Trophoblast cell (in vitro differentiated cells and primary cell): Measurements from ENCODE around the gene LGALS8.

ENCODE experiments used
- DNase-seq, 2 donors: peaks; one replicate each; pipeline ENCODE4 v3.0.0-alpha.2; 2016
- H2AFZ ChIP-seq: 2 replicates; pipeline ENCODE4 v1.6.1; 2013; ENCODE audit warnings: low read length, moderate library complexity, mild to moderate bottlenecking; ENCODE audit not compliant: insufficient read depth, poor library complexity
- H2AK5ac ChIP-seq: 2 replicates; pipeline ENCODE4 v1.6.1; 2013; ENCODE audit warnings: mild to moderate bottlenecking, low read length
- H2BK120ac ChIP-seq: 2 replicates; pipeline ENCODE4 v1.6.1; 2013; ENCODE audit warnings: low read length, mild to moderate bottlenecking, moderate library complexity; ENCODE audit not compliant: insufficient read depth, poor library complexity
- H2BK12ac ChIP-seq: 2 replicates; pipeline ENCODE4 v1.6.1; 2013; ENCODE audit warnings: mild to moderate bottlenecking, low read length, moderate library complexity
- H2BK5ac ChIP-seq: 2 replicates; pipeline ENCODE4 v1.6.1; 2013; ENCODE audit warnings: low read length, low read depth, moderate library complexity, mild to moderate bottlenecking; ENCODE audit not compliant: poor library complexity
- H3K14ac ChIP-seq: 2 replicates; pipeline ENCODE4 v1.6.1; 2013; ENCODE audit warnings: mild to moderate bottlenecking, low read length
- H3K18ac ChIP-seq: 2 replicates; pipeline ENCODE4 v1.6.1; 2013; ENCODE audit warnings: mild to moderate bottlenecking, low read length
- H3K23ac ChIP-seq: 2 replicates; pipeline ENCODE4 v1.6.1; 2013; ENCODE audit warnings: low read length
- H3K27ac ChIP-seq: 2 replicates; pipeline ENCODE4 v1.5.1; 2013; ENCODE audit warnings: low read depth, mild to moderate bottlenecking, inconsistent platforms, low read length, moderate library complexity
- H3K27me3 ChIP-seq: 2 replicates; pipeline ENCODE4 v1.6.1; 2013; ENCODE audit warnings: inconsistent platforms, mild to moderate bottlenecking, low read length, moderate library complexity; ENCODE audit not compliant: insufficient read depth
- H3K36me3 ChIP-seq, 2 experiments: 1 replicate in 1 of 2; 2 replicates in 1 of 2; pipeline ENCODE4 v1.6.1; 2013; ENCODE audit warnings: low read length in 2 of 2, mild to moderate bottlenecking in 2 of 2, moderate library complexity in 1 of 2; ENCODE audit not compliant: insufficient read depth in 2 of 2, control insufficient read depth in 1 of 2
- H3K4ac ChIP-seq: 2 replicates; pipeline ENCODE4 v1.6.1; 2013; ENCODE audit warnings: low read depth, mild to moderate bottlenecking, low read length, moderate library complexity
- H3K4me1 ChIP-seq, 2 experiments: 1 replicate in 1 of 2; 2 replicates in 1 of 2; pipeline ENCODE4 v1.6.1; 2013; ENCODE audit warnings: low read length in 2 of 2, mild to moderate bottlenecking in 2 of 2, moderate library complexity in 1 of 2; ENCODE audit not compliant: insufficient read depth in 2 of 2, control insufficient read depth in 1 of 2
- H3K4me2 ChIP-seq: 2 replicates; pipeline ENCODE4 v1.6.1; 2013; ENCODE audit warnings: inconsistent platforms, mild to moderate bottlenecking, low read length, moderate library complexity
- H3K4me3 ChIP-seq: 2 replicates; pipeline ENCODE4 v1.5.1; 2013; ENCODE audit warnings: mild to moderate bottlenecking, low read depth, low read length, inconsistent platforms
- H3K79me1 ChIP-seq: one replicate; pipeline ENCODE4 v1.6.1; 2013; ENCODE audit warnings: low read length
- H3K79me2 ChIP-seq: 2 replicates; pipeline ENCODE4 v1.6.1; 2013; ENCODE audit warnings: low read length, mild to moderate bottlenecking; ENCODE audit not compliant: control insufficient read depth, insufficient read depth, poor library complexity
- H3K9ac ChIP-seq: 2 replicates; pipeline ENCODE4 v1.6.1; 2013; ENCODE audit warnings: mild to moderate bottlenecking, low read length
- H3K9me3 ChIP-seq: 2 replicates; pipeline ENCODE4 v1.6.1; 2013; ENCODE audit warnings: low read depth, mild to moderate bottlenecking, control low read depth, inconsistent platforms, low read length; ENCODE audit not compliant: insufficient read depth
- H4K12ac ChIP-seq: 2 replicates; pipeline ENCODE4 v1.6.1; 2013; ENCODE audit warnings: low read depth, mild to moderate bottlenecking, low read length, moderate library complexity
- H4K8ac ChIP-seq: 2 replicates; pipeline ENCODE4 v1.6.1; 2013; ENCODE audit warnings: low read depth, mild to moderate bottlenecking, low read length, moderate library complexity
- H4K91ac ChIP-seq: one replicate; pipeline ENCODE4 v1.6.1; 2013; ENCODE audit warnings: low read depth, mild to moderate bottlenecking, low read length, moderate library complexity
- WGBS: extraction: QIAGEN DNeasy Blood & Tissue Kit; methylation state at CpG from one replicate; pipeline ENCODE4 v1.1.7; 2013; ENCODE audit warnings: missing lambda C conversion rate; ENCODE audit not compliant: insufficient read length, insufficient coverage; ENCODE audit errors: extremely low coverage; 5-methylcytosine and 5-hydroxymethylcytosine counted together

The LGALS8 gene

GRCh38 chr1:236558081-236558480 is 34.3 kb downstream of the LGALS8 start:
- Histone ChIP-seq H4K12ac (no peak overlapping the region), H3K9ac (no peak overlapping the region), H3K36me3 (peaks cover 23 to 41% of the 10 kb centered on the region in 2 experiments), H3K79me1 (no peaks in the 10 kb centered on the region), H2BK120ac (no peak overlapping the region), H4K8ac (no peak overlapping the region), H3K27me3 (no peaks in the 10 kb centered on the region), H3K4me3 (no peak overlapping the region), H2AK5ac (no peak overlapping the region), H3K4me2 (no peak overlapping the region), H3K23ac (no peak overlapping the region), H4K91ac (no peak overlapping the region), H2BK12ac (no peak overlapping the region), H2BK5ac (no peak overlapping the region), H3K18ac (no peak overlapping the region), H3K14ac (no peak overlapping the region), H3K4ac (no peak overlapping the region), H2AFZ (no peak overlapping the region), H3K9me3 (no peaks in the 10 kb centered on the region), H3K4me1 (peaks cover 2 to 5% of the 10 kb centered on the region in 2 experiments), H3K79me2 (no peaks in the 10 kb centered on the region), H3K27ac (peak overlapping the region; percentile 11)
- no CpG with 5 or more reads among the region's 9 CpGs for WGBS
- DNase-seq, result no peak

DNA sequence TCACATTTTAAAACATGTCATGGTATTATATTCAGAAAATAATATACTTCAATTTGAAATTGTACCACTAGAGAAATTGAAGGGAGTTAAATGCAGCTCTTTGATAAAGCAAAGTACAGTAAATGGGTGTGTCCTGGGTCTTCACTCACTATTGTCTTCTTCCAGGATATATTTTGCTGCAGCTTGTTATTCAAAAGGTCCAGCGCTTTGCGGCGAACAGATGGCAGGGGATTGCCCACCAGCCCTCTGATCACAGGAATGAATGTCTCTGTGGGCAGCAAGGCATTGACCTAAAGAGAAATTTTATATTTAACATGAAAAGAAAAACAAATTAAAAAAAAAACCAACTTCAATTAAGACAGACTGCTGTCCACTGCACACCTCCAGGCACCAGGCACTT is 35.1 kb downstream of the LGALS8 start:
- Histone ChIP-seq H3K36me3 (peaks cover 22 to 36% of the 10 kb centered on the region in 2 experiments), H3K4me3 (no peak overlapping the region), H3K27me3 (no peaks in the 10 kb centered on the region), H3K9me3 (no peaks in the 10 kb centered on the region), H3K4ac (no peak overlapping the region), H3K79me1 (no peaks in the 10 kb centered on the region), H3K14ac (no peak overlapping the region), H2BK5ac (no peak overlapping the region), H2AK5ac (no peak overlapping the region), H4K91ac (no peak overlapping the region), H4K8ac (no peak overlapping the region), H2BK12ac (no peak overlapping the region), H3K23ac (no peak overlapping the region), H2AFZ (no peak overlapping the region), H2BK120ac (no peak overlapping the region), H3K79me2 (no peaks in the 10 kb centered on the region), H3K9ac (no peak overlapping the region), H3K4me1 (peaks cover 2 to 5% of the 10 kb centered on the region in 2 experiments), H4K12ac (no peak overlapping the region), H3K27ac (no peak overlapping the region), H3K18ac (no peak overlapping the region), H3K4me2 (no peak overlapping the region)
- no peak for DNase-seq
- WGBS, result no CpG with 5 or more reads among the region's 3 CpGs

- no peak overlapping the region for H3K9ac ChIP-seq
- H2AFZ ChIP-seq, result no peak overlapping the region
- H3K4me2 ChIP-seq, result no peak overlapping the region
- H3K18ac ChIP-seq, result no peak overlapping the region
- H4K8ac ChIP-seq, result no peak overlapping the region
- H3K23ac ChIP-seq, result no peak overlapping the region
- H3K27me3 ChIP-seq, result no peaks in the 10 kb centered on the region
- H2AK5ac ChIP-seq, result no peak overlapping the region
- peaks cover 21 to 37% of the 10 kb centered on the region in 2 experiments for H3K36me3 ChIP-seq
- no peaks in the 10 kb centered on the region for H3K9me3 ChIP-seq
- H3K4ac ChIP-seq, result no peak overlapping the region
- DNase-seq, result no peak
- WGBS, result no CpG with 5 or more reads among the region's 7 CpGs
- no peak overlapping the region for H2BK5ac ChIP-seq
- H4K91ac ChIP-seq, result no peak overlapping the region
- no peak overlapping the region for H3K27ac ChIP-seq
- H3K79me2 ChIP-seq, result no peaks in the 10 kb centered on the region
- no peak overlapping the region for H3K14ac ChIP-seq
- no peak overlapping the region for H4K12ac ChIP-seq
- no peak overlapping the region for H2BK12ac ChIP-seq
- H3K79me1 ChIP-seq, result no peaks in the 10 kb centered on the region
- no peak overlapping the region for H2BK120ac ChIP-seq
- no peak overlapping the region for H3K4me3 ChIP-seq
- peaks cover 6 to 9% of the 10 kb centered on the region in 2 experiments for H3K4me1 ChIP-seq
These were observed 36.5 kb downstream of the LGALS8 start for GRCh38 chr1:236560213-236560771.

DNA sequence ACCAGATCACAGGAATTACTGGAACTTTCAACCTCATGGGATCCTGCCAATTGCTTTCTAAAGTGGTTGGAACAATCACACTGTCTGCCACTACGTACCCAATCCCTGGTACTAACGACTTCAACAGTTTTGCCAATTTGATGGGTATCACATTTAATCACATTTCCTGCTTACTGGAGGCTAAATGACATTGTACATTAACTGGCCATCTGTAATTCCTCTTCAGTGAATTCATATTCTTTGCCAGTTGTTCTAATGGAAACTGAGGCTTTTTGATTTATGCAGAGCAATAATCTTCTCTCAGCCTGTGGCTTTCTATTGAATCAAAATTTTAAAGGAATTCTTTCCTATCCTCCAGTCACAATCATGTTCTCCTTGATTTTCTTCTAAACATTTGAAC is 38.2 kb downstream of the LGALS8 start:
- Histone ChIP-seq H2BK12ac (no peak overlapping the region), H2AFZ (no peak overlapping the region), H3K79me2 (no peaks in the 10 kb centered on the region), H3K4me1 (peaks cover 7 to 10% of the 10 kb centered on the region in 2 experiments), H3K36me3 (peaks cover 16 to 23% of the 10 kb centered on the region in 2 experiments), H4K91ac (no peak overlapping the region), H3K4me2 (no peak overlapping the region), H3K27ac (no peak overlapping the region), H3K23ac (no peak overlapping the region), H3K9ac (no peak overlapping the region), H3K18ac (no peak overlapping the region), H3K27me3 (no peaks in the 10 kb centered on the region), H4K8ac (no peak overlapping the region), H4K12ac (no peak overlapping the region), H3K9me3 (no peaks in the 10 kb centered on the region), H2BK5ac (no peak overlapping the region), H3K14ac (no peak overlapping the region), H3K79me1 (no peaks in the 10 kb centered on the region), H3K4ac (no peak overlapping the region), H2AK5ac (no peak overlapping the region), H3K4me3 (no peak overlapping the region), H2BK120ac (no peak overlapping the region)
- no CpG with 5 or more reads among the region's 2 CpGs for WGBS
- no peak for DNase-seq
